Bronchial epithelial cell (primary cell): ENCODE data around the gene DNASE1L3. TPM values are rescaled to one million over a fixed set of nuclear protein-coding genes. Genes with fewer than 3 reads are reported as not detected.
A peak's percentile ranks its signal among the peaks of the same experiment; 100 is the strongest.

Experiments used
- DNase-seq: peaks from one replicate; pipeline ENCODE4 v3.0.0-alpha.2; 2010; ENCODE audit warnings: low read depth
- FAIRE-seq: peaks from 2 replicates; lab custom pipeline; 2011; peaks lifted over from hg19 to GRCh38; lab: Jason Lieb, UNC
- H3K27me3 ChIP-seq: 2 replicates; pipeline ENCODE4 v1.5.1; 2011; ENCODE audit warnings: low read length; ENCODE audit not compliant: control insufficient read depth, insufficient read depth
- H3K36me3 ChIP-seq: 2 replicates; pipeline ENCODE4 v1.5.1; 2011; ENCODE audit warnings: low read length; ENCODE audit not compliant: control insufficient read depth, insufficient read depth
- H3K4me3 ChIP-seq: 2 replicates; pipeline ENCODE4 v1.5.1; 2011; ENCODE audit warnings: mild to moderate bottlenecking, low read depth, low read length, control low read depth
- CTCF ChIP-seq: IDR thresholded peaks from 2 replicates; pipeline ENCODE4 v1.5.1; 2011; ENCODE audit warnings: mild to moderate bottlenecking, moderate library complexity, low read length, control low read depth, inconsistent platforms; ENCODE audit not compliant: insufficient read depth, severe bottlenecking
- total RNA-seq: library from RNA; depleted of rRNA; stranded (reverse); fragments of >200 nt; gene quantifications from 2 replicates; pipeline ENCODE4 v1.2.1, GENCODE V29; 2014

The DNASE1L3 gene
- total RNA-seq, 1 donor from 2014 or later, result not detected

GRCh38 chr3:58150130-58150809, 60.5 kb downstream of the DNASE1L3 start:
- FAIRE-seq, result peak; percentile 18
- Histone ChIP-seq H3K36me3 (peaks cover 68% of the 10 kb centered on the region), H3K27me3 (no peaks in the 10 kb centered on the region), H3K4me3 (no peak overlapping the region)
- DNase-seq, result no peak
- TF ChIP-seq CTCF, result no peak

GRCh38 chr3:58148049-58148448, 62.7 kb downstream of the DNASE1L3 start:
- TF ChIP-seq CTCF, result no peak
- no peaks in the 10 kb centered on the region for H3K27me3 ChIP-seq

GRCh38 chr3:58144478-58145325, 66.1 kb downstream of the DNASE1L3 start:
- DNase-seq (no peak), FAIRE-seq (no peak)
- TF ChIP-seq CTCF, result no peak
- peaks cover 63% of the 10 kb centered on the region for H3K36me3 ChIP-seq
- H3K27me3 ChIP-seq, result no peaks in the 10 kb centered on the region
- H3K4me3 ChIP-seq, result no peak overlapping the region

More at GRCh38 chr3:58148049-58148448, 62.7 kb downstream of the DNASE1L3 start:
- FAIRE-seq, result no peak
- peaks cover 67% of the 10 kb centered on the region for H3K36me3 ChIP-seq
- no peak for DNase-seq
- H3K4me3 ChIP-seq, result no peak overlapping the region

- FAIRE-seq (no peak), DNase-seq (no peak)
- H3K36me3 ChIP-seq, result peaks cover 56% of the 10 kb centered on the region
- H3K27me3 ChIP-seq, result no peaks in the 10 kb centered on the region
- no peak overlapping the region for H3K4me3 ChIP-seq
- TF ChIP-seq CTCF, result no peak
Measured at GRCh38 chr3:58143417-58144055, 67.2 kb downstream of the DNASE1L3 start.

Other genes starting within 250 kb of the DNASE1L3 start
- gene FLNB, start 202.6 kb downstream of the DNASE1L3 start, total RNA-seq, result 460 and 822 TPM in 2 replicates
- gene ABHD6, start 26.8 kb upstream of the DNASE1L3 start, total RNA-seq, result 7.1 and 11.6 TPM in 2 replicates
- gene RPP14, start 95.3 kb upstream of the DNASE1L3 start, total RNA-seq, result 18.1 and 20.3 TPM in 2 replicates
- 7.6 and 10.3 TPM in 2 replicates for gene HTD2, start 95.5 kb upstream of the DNASE1L3 start, total RNA-seq
- 12.4 and 22.0 TPM in 2 replicates for gene PXK, start 121.9 kb upstream of the DNASE1L3 start, total RNA-seq
- 32.4 and 37.5 TPM in 2 replicates for gene PDHB, start 222.9 kb upstream of the DNASE1L3 start, total RNA-seq